ENCODE results near the gene AHNAK2. TPM values are rescaled to one million over a fixed set of nuclear protein-coding genes. Genes with fewer than 3 reads are reported as not detected.
"Not testable (repeated sequence)": the region's sequence is repeated elsewhere in the genome, so short reads cannot be mapped to it uniquely, and the experiment has no call there.

The AHNAK2 gene
- total and polyA plus RNA-seq, 2 donors from 2014 or later: 1.1 to 72.0 TPM

DNA sequence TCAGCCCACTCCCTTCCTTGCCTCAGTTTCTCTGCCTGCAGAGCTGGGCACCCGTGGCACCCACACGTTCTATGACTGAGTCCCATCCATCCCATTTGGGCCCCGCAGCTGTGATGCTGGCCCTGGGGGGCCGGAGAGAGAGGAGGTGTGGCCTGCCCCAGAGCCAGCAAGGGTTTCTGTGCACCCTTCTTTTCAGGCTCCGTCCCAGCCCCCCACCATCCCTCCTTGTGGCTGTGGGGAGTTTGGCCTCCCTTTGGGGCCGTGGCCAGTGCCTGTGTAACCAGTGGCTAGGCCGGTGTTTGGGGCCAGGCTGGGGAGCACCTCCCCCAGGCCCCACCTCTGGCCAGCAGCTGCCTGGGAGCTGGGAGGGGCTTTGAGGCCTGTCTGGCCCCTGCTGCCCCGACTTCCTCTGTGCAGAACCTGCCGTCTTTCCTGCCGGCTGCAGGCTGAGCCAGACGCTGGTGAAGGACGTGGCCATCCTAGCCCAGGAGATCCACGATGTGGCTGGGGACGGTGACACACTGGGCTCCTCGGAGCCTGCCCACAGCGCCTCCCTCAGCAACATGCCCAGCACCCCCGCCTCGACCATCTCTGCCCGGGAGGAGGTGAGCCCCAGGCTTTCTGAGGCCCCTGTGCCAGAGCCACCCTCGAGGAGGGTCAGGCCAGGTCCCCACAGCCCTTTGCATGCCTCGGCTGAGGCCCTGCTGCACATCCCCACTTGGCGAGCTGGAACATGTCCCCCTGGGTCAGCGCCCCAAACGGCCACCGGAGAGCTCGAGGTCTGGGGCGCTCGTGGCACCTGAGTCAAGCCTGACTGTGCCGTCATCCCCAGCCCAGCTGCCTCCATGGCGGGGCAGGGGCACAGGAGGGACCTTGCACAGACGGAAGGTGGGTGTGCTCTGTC lies 85.4 kb downstream of the AHNAK2 start:
- FAIRE-seq: no peak
- TF ChIP-seq CTCF (IDR thresholded peaks at IDR 0.05; ENCODE audit: borderline replicate concordance, extremely low read depth, insufficient read depth): no peak
- H3K27ac ChIP-seq (ENCODE audit: low read depth in 2 of 2, low read length in 2 of 2): no peak overlapping the region
- H3K9me3 ChIP-seq (ENCODE audit: control insufficient read depth in 2 of 3, insufficient read depth in 1 of 3, low read length in 3 of 3): no peaks in the 10 kb centered on the region
- H3K4me1 ChIP-seq (ENCODE audit: control insufficient read depth in 2 of 3, insufficient read depth in 2 of 3, low read depth in 1 of 3, low read length in 3 of 3): peaks cover 0 to 18% (median 6%) of the 10 kb centered on the region in 3 donors
- no peak overlapping the region for H3K9ac ChIP-seq (ENCODE audit: low read length in 3 of 3)
- H3K36me3 ChIP-seq (ENCODE audit: control insufficient read depth in 2 of 3, insufficient read depth in 3 of 3, low read length in 3 of 3): no peaks in the 10 kb centered on the region
- H3K27me3 ChIP-seq (ENCODE audit: control insufficient read depth, insufficient read depth, low read length): no peaks in the 10 kb centered on the region
- intact Hi-C loops (cut with DNase I): no loop called here
- H3K4me3 ChIP-seq (ENCODE audit: low read length in 3 of 3): no peak overlapping the region
- DNase-seq: peak in 3 of 5 donors; percentile 7 to 73 (median 33)

DNA sequence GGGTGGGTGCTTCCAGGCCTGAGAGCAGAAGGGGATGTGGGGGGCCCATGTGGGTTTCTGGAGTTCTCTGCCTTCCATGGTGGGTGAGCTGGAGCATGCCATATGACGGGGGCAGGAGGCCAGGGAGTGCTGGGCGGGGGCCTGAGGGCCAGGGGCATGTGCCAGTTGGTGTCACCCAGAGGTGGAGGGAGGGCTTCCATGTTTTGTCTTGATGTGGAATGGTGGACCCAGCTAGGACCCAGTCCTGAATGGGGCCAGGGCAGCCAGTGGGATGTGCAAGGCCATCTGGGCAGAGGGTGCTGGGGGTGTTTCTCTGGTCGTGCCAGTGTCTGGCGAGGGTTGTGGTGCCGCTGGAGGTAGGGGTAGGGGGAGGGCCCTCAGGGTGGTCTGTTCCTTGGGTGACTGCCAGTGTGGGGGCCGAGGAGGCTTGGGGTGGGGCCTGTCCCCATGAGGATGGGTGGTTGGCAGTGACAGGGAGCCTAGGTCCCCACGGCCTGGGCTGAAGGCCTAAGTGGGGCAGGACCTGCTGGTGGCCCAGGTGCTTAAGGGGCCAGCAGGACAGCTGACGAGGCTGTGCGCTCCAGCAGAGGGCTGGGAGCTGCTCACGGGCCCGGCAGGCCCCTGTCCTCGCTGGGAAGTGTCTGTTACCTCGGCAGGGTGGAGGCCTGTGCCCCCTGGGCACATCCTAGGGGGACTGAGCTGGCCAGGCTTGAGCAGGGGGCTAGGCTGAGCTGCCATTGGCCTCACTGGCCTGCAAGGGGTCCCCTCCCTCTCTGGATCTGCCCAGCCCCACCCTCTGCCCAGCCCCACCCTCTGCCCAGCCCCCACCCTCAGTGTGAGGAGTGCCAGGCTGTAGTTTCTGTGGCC lies 86.3 kb downstream of the AHNAK2 start:
- H3K4me1 ChIP-seq (ENCODE audit: control insufficient read depth in 2 of 3, insufficient read depth in 2 of 3, low read depth in 1 of 3, low read length in 3 of 3): peaks cover 0 to 18% (median 6%) of the 10 kb centered on the region in 3 donors
- no peaks in the 10 kb centered on the region for H3K27me3 ChIP-seq (ENCODE audit: control insufficient read depth, insufficient read depth, low read length)
- peaks cover 0 to 1% (median 0%) of the 10 kb centered on the region in 3 donors for H3K36me3 ChIP-seq (ENCODE audit: control insufficient read depth in 2 of 3, insufficient read depth in 3 of 3, low read length in 3 of 3)
- H3K27ac ChIP-seq (ENCODE audit: low read depth in 2 of 2, low read length in 2 of 2): no peak overlapping the region
- FAIRE-seq: no peak
- no peak overlapping the region for H3K4me3 ChIP-seq (ENCODE audit: low read length in 3 of 3)
- TF ChIP-seq CTCF (IDR thresholded peaks at IDR 0.05; ENCODE audit: borderline replicate concordance, extremely low read depth, insufficient read depth): no peak
- no peak overlapping the region for H3K9ac ChIP-seq (ENCODE audit: low read length in 3 of 3)
- DNase-seq: peak in 3 of 5 donors; percentile 6 to 65 (median 38)
- intact Hi-C loops (cut with DNase I): no loop called here
- no peaks in the 10 kb centered on the region for H3K9me3 ChIP-seq (ENCODE audit: control insufficient read depth in 2 of 3, insufficient read depth in 1 of 3, low read length in 3 of 3)

- peaks cover 0 to 18% (median 6%) of the 10 kb centered on the region in 3 donors for H3K4me1 ChIP-seq (ENCODE audit: control insufficient read depth in 2 of 3, insufficient read depth in 2 of 3, low read depth in 1 of 3, low read length in 3 of 3)
- DNase-seq (peak in 1 of 5 donors; percentile 56), FAIRE-seq (no peak)
- intact Hi-C loops (cut with DNase I): no loop called here
- no peak for TF ChIP-seq CTCF (IDR thresholded peaks at IDR 0.05; ENCODE audit: borderline replicate concordance, extremely low read depth, insufficient read depth)
- no peak overlapping the region for H3K9ac ChIP-seq (ENCODE audit: low read length in 3 of 3)
- no peaks in the 10 kb centered on the region for H3K9me3 ChIP-seq (ENCODE audit: control insufficient read depth in 2 of 3, insufficient read depth in 1 of 3, low read length in 3 of 3)
- peaks cover 0 to 4% (median 0%) of the 10 kb centered on the region in 3 donors for H3K36me3 ChIP-seq (ENCODE audit: control insufficient read depth in 2 of 3, insufficient read depth in 3 of 3, low read length in 3 of 3)
- no peak overlapping the region for H3K27ac ChIP-seq (ENCODE audit: low read depth in 2 of 2, low read length in 2 of 2)
- H3K4me3 ChIP-seq (ENCODE audit: low read length in 3 of 3): no peak overlapping the region
- H3K27me3 ChIP-seq (ENCODE audit: control insufficient read depth, insufficient read depth, low read length): no peaks in the 10 kb centered on the region
Measured at GRCh38 chr14:104891121-104891551, 87.0 kb downstream of the AHNAK2 start.

GRCh38 chr14:104890292-104890691 lies 87.9 kb downstream of the AHNAK2 start:
- H3K4me3 ChIP-seq (ENCODE audit: low read length in 3 of 3); H3K27ac ChIP-seq (ENCODE audit: low read depth in 2 of 2, low read length in 2 of 2); H3K9me3 ChIP-seq (ENCODE audit: control insufficient read depth in 2 of 3, insufficient read depth in 1 of 3, low read length in 3 of 3); H3K36me3 ChIP-seq (ENCODE audit: control insufficient read depth in 2 of 3, insufficient read depth in 3 of 3, low read length in 3 of 3); FAIRE-seq; H3K4me1 ChIP-seq (ENCODE audit: control insufficient read depth in 2 of 3, insufficient read depth in 2 of 3, low read depth in 1 of 3, low read length in 3 of 3); H3K9ac ChIP-seq (ENCODE audit: low read length in 3 of 3); DNase-seq; H3K27me3 ChIP-seq (ENCODE audit: control insufficient read depth, insufficient read depth, low read length); intact Hi-C loops (cut with DNase I): not testable (repeated sequence)
